Smooth muscle cell (in vitro differentiated cells): ENCODE results near the gene ESYT2. TPM values are rescaled to one million over a fixed set of nuclear protein-coding genes. Genes with fewer than 3 reads are reported as not detected.

Experiments
- DNase-seq: peaks from one replicate; lab custom pipeline; 2025; ENCODE audit not compliant: unreplicated experiment; lab: John Stamatoyannopoulos, UW
- H2AFZ ChIP-seq: fragments of 200-600 bp; sonication (generic); 2 replicates; pipeline ENCODE4 v1.6.0; 2016; ENCODE audit warnings: antibody characterized with exemption, low read depth, mild to moderate bottlenecking
- H3F3A ChIP-seq: fragments of 200-600 bp; sonication (generic); 2 replicates; pipeline ENCODE4 v1.6.0; 2017; ENCODE audit warnings: antibody characterized with exemption, low read depth
- H3K27ac ChIP-seq: fragments of 200-600 bp; sonication (generic); 2 replicates; pipeline ENCODE4 v1.5.1; 2016; ENCODE audit warnings: low read depth, mild to moderate bottlenecking
- H3K27me3 ChIP-seq: fragments of 200-600 bp; sonication (generic); 2 replicates; pipeline ENCODE4 v1.6.1; 2016; ENCODE audit warnings: low read depth, mild to moderate bottlenecking
- H3K36me3 ChIP-seq: fragments of 200-600 bp; sonication (generic); 2 replicates; pipeline ENCODE4 v1.5.1; 2016; ENCODE audit warnings: low read depth
- H3K4me1 ChIP-seq: fragments of 200-600 bp; sonication (generic); 2 replicates; pipeline ENCODE4 v1.5.1; 2016; ENCODE audit warnings: low read depth
- H3K4me2 ChIP-seq: fragments of 200-600 bp; sonication (generic); 2 replicates; pipeline ENCODE4 v1.6.0; 2016; ENCODE audit warnings: mild to moderate bottlenecking
- H3K4me3 ChIP-seq: fragments of 200-600 bp; sonication (generic); 2 replicates; pipeline ENCODE4 v1.5.1; 2016; ENCODE audit warnings: mild to moderate bottlenecking
- H3K79me2 ChIP-seq: fragments of 200-600 bp; sonication (generic); 2 replicates; pipeline ENCODE4 v1.6.0; 2016; ENCODE audit warnings: low read depth, mild to moderate bottlenecking
- H3K9ac ChIP-seq: fragments of 200-600 bp; sonication (generic); 2 replicates; pipeline ENCODE4 v1.6.0; 2016; ENCODE audit warnings: low read depth
- H3K9me3 ChIP-seq: fragments of 200-600 bp; sonication (generic); replicated peaks from 2 replicates; pipeline ENCODE4 v1.5.1; 2016; ENCODE audit warnings: low read depth
- H4K20me1 ChIP-seq: fragments of 200-600 bp; sonication (generic); 2 replicates; pipeline ENCODE4 v1.6.0; 2016; ENCODE audit warnings: low read depth
- WGBS: methylation state at CpG from one replicate; pipeline ENCODE4 v1.1.7; 2016; ENCODE audit warnings: low lambda C conversion rate; 5-methylcytosine and 5-hydroxymethylcytosine counted together
- polyA plus RNA-seq: library from polyadenylated mRNA; unstranded; fragments of >200 nt; fragmentation: Nextera tagmentation; extraction: Ambion mirVana; gene quantifications from 2 replicates; pipeline ENCODE4 v1.2.1, GENCODE V29; 2016
- total RNA-seq: library from RNA; depleted of rRNA; stranded (reverse); fragments of >200 nt; gene quantifications from 2 replicates; pipeline ENCODE4 v1.2.3, GENCODE V29; 2014
- TF ChIP-seq, protein P1 (sequence below): fragments of 200-600 bp; sonication (generic); IDR thresholded peaks from 2 replicates; pipeline ENCODE4 v1.5.1; 2017; ENCODE audit warnings: borderline replicate concordance, mild to moderate bottlenecking, antibody characterized with exemption; ENCODE audit not compliant: insufficient read depth, poor library complexity, severe bottlenecking

ESYT2 gene
- total and polyA plus RNA-seq, 2 experiments from 2014 or later: 27.9 to 69.4 TPM

DNA sequence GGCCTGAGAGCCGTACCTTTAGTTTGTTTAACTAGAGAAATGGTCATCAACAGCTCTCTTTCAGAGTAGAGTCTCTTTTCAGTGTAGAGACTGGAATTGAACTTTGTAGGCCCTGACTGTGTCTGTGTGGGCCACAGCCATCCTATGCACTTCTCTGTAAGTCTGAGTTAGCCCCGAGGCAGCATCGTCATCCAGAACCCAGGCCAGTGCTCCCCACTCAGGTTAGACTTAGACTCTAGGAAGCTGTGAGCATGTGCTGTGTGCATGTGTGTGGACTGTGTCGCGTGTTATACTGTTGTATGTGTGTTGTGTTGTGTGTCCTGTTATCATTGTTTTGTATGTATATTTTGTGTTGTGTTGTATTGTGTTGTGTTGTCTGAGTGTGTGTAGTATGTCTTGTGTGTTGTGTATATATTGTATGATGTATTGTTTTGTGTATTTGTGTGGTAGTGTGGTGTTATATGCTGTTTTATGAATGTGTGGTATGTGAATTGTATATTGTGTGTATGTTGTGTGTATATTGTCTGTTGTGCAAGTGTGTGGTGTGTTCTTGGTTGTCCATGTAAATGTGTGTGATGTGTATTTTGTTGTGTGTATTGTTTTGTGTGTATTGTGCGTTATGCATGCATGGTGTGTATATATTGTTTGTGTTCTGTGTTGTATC is 106.6 kb downstream of the ESYT2 start:
- no peaks in the 10 kb centered on the region for H3K4me1 ChIP-seq
- 94% methylated on average over 6 of the region's 6 CpGs for WGBS
- no peaks in the 10 kb centered on the region for H4K20me1 ChIP-seq
- peaks cover 9% of the 10 kb centered on the region for H3K27me3 ChIP-seq
- H3K9ac ChIP-seq: no peak overlapping the region
- H3K27ac ChIP-seq: no peak overlapping the region
- no peak overlapping the region for H3K4me2 ChIP-seq
- no peaks in the 10 kb centered on the region for H3K9me3 ChIP-seq
- TF ChIP-seq, protein P1, sequence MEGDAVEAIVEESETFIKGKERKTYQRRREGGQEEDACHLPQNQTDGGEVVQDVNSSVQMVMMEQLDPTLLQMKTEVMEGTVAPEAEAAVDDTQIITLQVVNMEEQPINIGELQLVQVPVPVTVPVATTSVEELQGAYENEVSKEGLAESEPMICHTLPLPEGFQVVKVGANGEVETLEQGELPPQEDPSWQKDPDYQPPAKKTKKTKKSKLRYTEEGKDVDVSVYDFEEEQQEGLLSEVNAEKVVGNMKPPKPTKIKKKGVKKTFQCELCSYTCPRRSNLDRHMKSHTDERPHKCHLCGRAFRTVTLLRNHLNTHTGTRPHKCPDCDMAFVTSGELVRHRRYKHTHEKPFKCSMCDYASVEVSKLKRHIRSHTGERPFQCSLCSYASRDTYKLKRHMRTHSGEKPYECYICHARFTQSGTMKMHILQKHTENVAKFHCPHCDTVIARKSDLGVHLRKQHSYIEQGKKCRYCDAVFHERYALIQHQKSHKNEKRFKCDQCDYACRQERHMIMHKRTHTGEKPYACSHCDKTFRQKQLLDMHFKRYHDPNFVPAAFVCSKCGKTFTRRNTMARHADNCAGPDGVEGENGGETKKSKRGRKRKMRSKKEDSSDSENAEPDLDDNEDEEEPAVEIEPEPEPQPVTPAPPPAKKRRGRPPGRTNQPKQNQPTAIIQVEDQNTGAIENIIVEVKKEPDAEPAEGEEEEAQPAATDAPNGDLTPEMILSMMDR: no peak
- H3F3A ChIP-seq: no peaks in the 10 kb centered on the region
- no peaks in the 10 kb centered on the region for H3K36me3 ChIP-seq
- H2AFZ ChIP-seq: no peak overlapping the region
- H3K4me3 ChIP-seq: no peak overlapping the region
- no peaks in the 10 kb centered on the region for H3K79me2 ChIP-seq
- no peak for DNase-seq

DNA sequence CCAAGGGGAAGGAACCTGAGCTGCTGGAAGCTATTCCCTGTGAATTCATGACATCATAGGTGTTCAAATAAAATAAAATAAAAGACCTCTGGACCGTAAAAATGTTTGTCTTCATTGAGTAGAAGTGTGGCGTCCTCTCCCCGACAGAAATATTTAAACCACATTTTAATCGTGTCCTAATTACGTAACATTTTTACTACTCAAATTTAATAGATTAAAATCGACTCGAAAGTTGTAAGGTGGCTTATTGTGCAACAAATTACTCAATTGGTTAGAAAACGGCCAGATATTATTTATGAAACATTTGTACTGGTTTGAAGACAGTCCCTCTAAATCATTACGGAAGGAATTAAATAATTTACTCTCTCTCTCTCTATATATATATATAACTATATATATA is 109.2 kb downstream of the ESYT2 start:
- H3K79me2 ChIP-seq: no peaks in the 10 kb centered on the region
- DNase-seq: no peak
- H3K9ac ChIP-seq: no peak overlapping the region
- H3K4me1 ChIP-seq: no peaks in the 10 kb centered on the region
- H3F3A ChIP-seq: no peaks in the 10 kb centered on the region
- no peak overlapping the region for H3K4me3 ChIP-seq
- H3K9me3 ChIP-seq: no peaks in the 10 kb centered on the region
- H3K4me2 ChIP-seq: no peak overlapping the region
- TF ChIP-seq, protein P1: no peak
- no peaks in the 10 kb centered on the region for H3K36me3 ChIP-seq
- peaks cover 19% of the 10 kb centered on the region for H3K27me3 ChIP-seq
- H4K20me1 ChIP-seq: no peaks in the 10 kb centered on the region
- H3K27ac ChIP-seq: no peak overlapping the region
- WGBS: 91% methylated on average over 9 of the region's 9 CpGs
- no peak overlapping the region for H2AFZ ChIP-seq

DNA sequence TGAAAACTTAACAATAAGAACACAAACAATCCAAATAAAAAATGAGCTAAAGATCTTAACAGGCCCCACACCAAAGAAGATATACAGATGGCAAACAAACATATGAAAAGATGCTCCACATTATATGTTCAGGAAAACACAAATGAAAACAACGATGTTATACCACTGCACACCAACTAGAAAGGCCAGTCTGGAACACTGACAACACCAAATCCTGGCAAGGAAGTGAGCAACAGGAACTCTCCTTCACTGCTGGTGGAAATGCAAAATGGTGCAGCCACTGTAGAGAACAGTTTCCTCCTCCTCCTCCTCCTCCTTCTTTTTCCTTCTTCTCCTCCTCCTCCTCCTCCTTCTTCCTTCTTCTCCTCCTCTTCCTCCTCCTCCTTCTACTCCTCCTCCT is 112.5 kb downstream of the ESYT2 start:
- Histone ChIP-seq H3K79me2 (no peaks in the 10 kb centered on the region), H4K20me1 (no peaks in the 10 kb centered on the region), H3K9ac (no peak overlapping the region), H3K4me3 (no peak overlapping the region), H3K27ac (no peak overlapping the region), H3K4me1 (no peaks in the 10 kb centered on the region), H3K9me3 (no peaks in the 10 kb centered on the region), H2AFZ (no peak overlapping the region), H3F3A (no peaks in the 10 kb centered on the region), H3K27me3 (peaks cover 19% of the 10 kb centered on the region), H3K36me3 (no peaks in the 10 kb centered on the region), H3K4me2 (no peak overlapping the region)
- no peak for DNase-seq
- TF ChIP-seq, protein P1: no peak
- WGBS: 96% methylated on average over 1 of the region's 1 CpG

DNA sequence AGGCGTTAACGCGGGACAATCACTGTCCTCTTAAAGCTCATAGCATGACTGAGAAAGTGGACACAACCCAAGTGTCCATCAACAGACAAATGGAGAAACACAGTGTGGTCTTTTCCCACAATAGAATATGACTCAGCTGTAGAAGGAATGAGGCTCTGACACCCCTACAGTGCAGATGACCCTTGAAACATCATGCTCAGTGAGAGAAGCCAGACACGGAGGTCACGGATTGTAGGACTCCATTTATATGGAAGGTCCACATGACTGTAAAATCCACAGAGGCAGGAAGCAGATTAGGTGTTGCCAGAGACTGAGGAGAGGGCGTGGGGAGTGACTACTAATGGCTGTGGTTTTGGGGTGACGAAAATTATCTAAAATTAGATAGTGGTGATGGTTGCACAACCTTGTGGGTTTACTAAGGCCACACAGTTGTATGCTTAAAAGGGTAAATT is 118.6 kb downstream of the ESYT2 start:
- DNase-seq: no peak
- 62% methylated on average over 7 of the region's 7 CpGs for WGBS
- H3K4me2 ChIP-seq: no peak overlapping the region

More for the DNA sequence above, 118.6 kb downstream of the ESYT2 start:
- TF ChIP-seq, protein P1: no peak
- Histone ChIP-seq H3K9me3 (no peaks in the 10 kb centered on the region), H3F3A (no peaks in the 10 kb centered on the region), H3K36me3 (no peaks in the 10 kb centered on the region), H3K79me2 (no peaks in the 10 kb centered on the region), H3K27me3 (no peaks in the 10 kb centered on the region), H3K9ac (no peak overlapping the region), H4K20me1 (no peaks in the 10 kb centered on the region), H3K27ac (no peak overlapping the region), H2AFZ (no peak overlapping the region), H3K4me1 (peaks cover under 1% of the 10 kb centered on the region), H3K4me3 (no peak overlapping the region)
